Stimulated activated CD8-positive, alpha-beta memory T cell treated with anti-CD3 and anti-CD28 coated beads, Interleukin-12 subunit alpha, Interleukin-12 subunit beta, amount 100 ng/mL, for 1 hour (primary cell): ENCODE results near the gene GMDS.
"Not testable (repeated sequence)": the region's sequence is repeated elsewhere in the genome, so short reads cannot be mapped to it uniquely, and the experiment has no call there.

Source experiments
- DNase-seq: peaks from one replicate; pipeline ENCODE4 v3.0.0-alpha.2; 2020; ENCODE audit warnings: low read depth

Gene GMDS

DNA sequence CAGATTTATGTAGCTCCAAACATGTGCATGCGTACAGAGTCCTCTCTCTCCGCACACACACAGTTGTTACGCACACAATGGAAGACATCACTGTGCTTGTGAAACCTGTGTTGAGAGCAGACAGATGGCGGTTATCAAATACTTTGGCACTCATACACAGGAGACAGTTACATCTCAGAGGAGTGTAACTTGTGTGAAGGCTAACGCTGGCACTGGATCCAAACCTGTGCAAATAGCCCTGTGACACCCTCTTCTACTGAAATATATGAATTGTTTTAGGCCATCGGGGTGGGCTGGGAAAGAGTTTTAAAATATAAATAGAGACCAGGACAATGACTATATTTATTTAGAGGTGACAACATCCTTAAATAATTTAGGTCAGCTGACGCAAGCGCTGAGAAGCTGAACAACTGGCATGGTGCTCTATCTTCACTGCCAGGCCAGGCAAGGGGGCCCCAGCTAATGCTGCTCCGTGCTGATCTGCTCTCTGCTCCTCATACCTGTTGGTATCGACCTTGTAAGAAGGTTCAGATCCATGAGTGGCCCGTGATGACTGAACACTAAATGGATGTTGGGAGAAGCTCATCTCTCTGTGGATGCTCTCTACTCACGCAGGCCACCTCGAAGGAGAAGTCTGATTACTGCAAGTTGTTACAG is 566.2 kb downstream of the GMDS start:
- no peak for DNase-seq

DNA sequence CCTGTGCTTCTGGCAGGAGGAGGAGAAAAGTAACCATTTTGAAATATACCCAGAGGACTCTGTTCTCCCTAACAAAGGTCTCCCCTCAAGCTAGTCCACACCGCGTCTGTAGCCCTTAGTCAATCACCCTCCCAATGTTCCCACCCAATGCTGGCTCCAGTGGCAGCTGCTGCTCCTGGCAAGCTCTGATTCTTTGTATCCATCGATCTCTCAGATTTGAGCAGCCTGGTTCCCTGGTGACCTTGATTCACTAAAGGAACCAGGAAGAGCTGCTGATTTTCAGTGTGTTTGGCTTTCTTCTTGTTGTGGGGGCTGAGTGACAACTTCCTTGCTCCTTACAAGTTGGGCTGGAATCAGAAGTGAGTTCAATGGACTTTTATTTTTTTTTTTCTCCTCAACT is 567.2 kb downstream of the GMDS start:
- DNase-seq = no peak

DNA sequence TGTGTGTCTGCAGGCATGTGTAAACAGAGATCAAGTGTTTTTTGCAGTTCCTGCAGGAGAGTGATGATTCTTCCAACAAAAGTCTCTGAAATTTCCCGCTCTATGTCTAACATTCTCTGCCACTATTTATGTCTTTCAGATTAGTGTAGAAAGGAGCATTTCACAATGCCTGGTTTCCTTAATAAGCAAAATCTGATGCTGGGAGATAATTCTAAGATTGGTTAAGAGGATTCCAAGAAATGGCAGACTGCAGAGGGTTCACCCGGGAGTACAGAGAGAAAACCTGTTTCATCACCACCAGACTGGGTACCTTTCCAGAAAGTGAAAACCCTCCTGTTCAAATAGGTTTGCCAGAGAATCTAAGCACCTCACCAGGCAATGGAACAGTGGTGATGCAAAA is 573.0 kb downstream of the GMDS start:
- no peak for DNase-seq

DNA sequence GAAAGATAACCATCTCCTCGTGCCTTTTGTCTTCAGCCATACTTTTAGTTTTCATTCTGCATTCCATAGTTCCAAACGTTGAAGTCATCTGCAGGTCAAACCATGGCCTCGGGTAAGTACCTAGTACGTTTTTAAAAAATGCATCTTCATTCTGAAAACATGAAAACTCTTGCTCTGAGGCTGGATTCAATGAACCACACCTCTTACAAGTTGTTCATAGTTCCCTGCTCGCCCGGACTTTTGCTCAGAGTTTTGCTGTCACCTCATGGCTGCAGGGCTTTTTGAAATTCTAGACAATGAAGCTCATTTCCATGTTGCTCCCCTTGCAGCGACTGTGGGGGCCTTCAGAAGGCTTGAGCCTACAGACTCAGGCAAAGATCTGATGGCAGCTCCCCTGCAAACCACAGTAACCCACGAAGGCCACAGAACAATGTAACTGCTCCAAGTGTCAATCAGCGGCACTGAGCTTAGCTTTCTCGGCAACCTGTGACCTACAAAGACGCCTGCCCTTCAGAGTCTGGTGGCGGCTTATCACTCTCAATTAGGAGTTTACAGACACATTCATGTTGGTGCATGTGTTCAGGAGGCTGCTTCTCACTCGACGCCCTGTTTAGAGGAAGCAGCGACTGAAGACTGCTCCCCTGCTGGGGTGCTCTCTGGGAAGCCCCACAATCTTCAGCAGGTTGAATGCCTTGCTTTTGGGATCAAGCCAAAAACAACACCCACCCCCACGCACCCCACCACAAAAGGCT is 574.5 kb downstream of the GMDS start:
- no peak for DNase-seq

DNA sequence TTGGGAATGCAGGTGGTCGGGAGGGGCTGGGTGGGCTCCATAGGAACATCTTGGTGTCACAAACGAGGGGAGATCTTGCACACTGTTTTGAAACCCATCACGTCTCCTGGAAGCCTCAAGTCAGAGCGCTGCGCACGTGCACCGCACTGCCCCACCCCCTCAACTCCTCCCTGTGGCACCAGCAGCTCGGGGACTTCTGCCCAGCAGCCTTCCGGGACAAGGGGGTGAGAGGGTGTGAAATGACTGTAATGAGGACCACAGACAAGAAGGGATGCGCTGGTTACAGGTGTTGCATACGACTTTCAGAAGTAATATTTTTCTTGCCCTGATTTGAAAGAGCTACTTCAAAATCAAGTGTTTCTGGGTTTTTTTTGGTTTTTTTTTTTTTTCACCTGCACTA is 575.4 kb downstream of the GMDS start:
- no peak for DNase-seq

DNA sequence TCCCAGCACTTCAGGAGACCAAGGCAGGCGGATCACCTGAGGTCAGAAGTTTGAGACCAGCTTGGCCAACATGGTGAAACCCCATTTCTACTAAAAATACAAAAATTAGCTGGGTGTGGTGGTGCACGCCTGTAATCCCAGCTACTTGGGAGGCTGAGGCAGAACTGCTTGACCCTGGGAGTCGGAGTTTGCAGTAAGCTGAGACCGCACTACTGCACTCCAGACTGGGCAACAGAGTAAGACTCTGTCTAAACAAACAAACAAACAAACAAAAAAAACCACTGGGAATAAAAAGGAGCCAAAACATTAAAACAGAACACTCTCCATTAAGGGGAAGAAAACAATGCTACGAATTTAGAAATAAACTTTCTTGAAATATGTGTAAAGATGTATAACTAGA is 576.9 kb downstream of the GMDS start:
- DNase-seq = not testable (repeated sequence)

DNA sequence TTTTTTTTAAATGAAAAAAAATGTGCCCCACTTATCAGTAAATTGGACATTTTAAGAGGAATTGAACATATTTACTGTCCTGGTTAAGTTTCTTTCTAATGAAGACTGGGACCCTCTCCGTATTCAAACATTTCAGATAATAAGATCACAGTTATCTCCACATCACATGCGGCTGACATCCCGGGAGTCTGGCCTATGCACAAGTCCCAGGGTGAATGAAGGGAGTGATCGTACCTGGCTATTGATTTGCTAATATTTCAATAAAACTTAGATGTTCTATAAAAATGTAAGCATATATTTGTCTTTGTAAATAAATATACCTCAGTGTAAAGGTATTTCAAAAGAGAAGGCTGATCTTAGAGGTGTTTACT is 577.6 kb downstream of the GMDS start:
- DNase-seq = no peak

DNA sequence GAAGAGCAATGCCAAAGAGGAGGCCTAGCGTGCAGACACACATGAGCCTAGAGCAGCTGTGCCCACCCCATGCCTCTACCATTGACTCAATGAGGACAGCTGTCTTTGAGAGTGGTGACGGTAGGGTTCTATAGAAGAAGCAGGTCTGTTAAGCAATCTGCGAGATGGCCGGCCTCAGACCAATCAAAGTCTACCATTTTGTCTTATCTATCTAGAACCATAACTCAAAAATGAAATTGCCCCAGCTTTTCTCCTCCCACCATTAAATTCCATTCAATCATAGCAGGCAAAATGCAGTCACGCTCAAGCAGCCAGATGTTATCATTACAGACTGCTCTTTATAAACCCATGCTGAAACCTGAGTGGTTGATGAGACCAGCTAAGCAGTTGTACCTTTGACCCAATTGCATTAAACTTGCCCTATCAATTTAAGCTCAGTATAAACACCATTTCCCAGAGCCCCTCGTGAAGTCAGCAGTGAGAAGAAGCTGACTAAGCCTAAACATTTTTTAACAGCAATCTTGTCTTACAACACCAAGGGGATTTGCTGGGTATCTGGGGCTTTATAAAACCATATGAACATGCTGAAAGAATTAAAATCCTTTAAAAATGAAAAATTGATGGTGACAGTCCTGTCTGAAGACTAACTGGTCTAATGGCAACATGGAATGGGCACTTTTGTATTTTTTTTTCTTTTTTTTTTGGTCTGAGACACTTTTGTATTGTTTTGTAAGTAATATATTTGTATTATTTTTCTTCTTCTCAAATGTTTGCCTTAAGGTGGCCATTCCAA is 578.2 kb downstream of the GMDS start:
- no peak for DNase-seq

DNA sequence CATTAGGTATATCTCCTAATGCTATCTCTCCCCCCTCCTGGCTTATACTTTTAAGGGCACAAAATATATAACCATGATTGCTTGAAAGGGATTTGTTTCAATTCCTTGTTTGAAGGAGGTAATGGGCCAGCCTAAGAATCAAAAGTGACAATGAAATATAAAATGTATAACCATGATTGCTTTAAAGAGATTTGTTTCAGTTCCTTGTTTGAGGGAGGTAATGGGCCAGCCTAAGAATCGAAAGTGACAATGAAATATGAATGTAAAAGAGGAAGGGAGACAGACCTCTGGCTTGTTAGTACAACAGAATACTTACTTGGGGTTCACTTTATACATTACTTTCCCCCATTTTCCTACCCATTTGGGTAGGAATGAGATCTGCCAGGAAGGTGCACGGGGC is 580.2 kb downstream of the GMDS start:
- no peak for DNase-seq

DNA sequence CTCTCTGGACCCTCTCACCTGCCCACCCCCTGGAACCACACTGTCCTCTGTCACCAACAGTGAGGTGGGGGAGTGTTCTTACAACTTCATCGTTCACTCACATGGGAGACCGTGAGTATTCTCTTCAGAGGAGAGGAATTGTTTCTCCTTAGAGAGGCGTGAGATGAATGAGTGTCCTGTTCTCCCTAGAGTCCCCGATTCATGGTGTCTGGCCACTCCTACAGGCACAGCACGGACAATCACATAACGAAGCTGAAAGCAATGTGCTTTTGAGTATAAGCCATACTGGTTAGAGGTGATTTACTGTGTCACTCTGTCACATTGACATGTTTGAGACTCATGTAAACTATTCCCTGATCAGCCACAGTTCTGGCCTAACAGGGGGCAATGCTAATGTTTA is 581.1 kb downstream of the GMDS start:
- DNase-seq = no peak

DNA sequence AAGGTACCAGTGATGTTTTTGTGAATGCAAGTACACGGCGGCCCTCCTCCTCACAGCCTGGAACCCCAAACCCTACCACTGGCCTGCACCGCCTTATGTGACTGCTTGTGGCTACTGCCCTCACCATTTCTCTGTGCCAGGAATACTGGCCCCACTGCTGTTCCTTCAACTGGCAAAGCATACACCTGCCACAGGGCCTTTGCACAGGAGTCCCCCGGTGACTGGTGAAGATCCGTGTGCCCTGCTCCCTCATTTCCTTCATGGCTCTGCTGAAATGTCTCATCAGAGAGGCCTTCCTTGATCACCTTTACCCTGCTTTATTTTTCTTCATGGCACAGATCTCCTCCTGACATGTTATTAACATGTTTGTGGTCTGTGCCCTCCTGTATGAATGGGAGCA is 581.9 kb downstream of the GMDS start:
- DNase-seq = no peak

DNA sequence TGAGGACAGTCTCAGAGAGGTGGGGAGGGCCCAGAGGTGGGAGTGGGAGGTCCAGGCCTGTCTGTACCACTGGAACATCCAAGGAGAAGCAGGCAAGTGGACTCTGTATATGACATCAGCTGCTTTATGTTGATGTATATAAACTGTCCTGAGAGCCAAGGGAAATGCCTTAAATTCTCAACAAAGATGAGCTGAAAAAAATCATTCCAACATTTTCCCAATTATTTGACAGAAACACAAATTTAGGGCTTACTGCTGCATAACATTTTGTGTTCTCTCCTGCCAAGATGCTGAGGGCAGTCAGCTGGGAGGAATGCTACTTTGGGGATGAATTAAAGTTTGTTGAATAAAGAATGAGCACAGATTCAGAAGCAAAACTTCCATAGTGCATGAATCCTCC is 582.9 kb downstream of the GMDS start:
- no peak for DNase-seq

DNA sequence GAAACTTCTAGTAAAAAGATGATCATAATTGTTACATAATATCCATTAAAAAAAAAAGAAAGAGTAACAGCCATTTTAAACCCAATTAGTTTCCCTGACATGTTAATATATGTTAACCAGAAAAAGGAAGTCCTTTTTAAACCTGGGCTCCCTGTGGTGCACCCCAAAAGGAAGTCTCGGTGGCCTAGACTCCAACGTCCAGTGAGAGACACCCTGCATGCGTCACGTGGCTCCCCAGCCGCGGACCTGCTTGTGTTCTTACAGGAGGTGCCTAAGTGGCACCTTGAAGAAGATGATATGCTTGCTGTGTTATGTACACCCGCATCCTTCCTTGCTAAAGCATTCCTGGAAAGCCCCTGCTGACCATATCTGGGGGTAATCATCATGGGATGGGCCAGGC is 585.6 kb downstream of the GMDS start:
- DNase-seq = no peak

DNA sequence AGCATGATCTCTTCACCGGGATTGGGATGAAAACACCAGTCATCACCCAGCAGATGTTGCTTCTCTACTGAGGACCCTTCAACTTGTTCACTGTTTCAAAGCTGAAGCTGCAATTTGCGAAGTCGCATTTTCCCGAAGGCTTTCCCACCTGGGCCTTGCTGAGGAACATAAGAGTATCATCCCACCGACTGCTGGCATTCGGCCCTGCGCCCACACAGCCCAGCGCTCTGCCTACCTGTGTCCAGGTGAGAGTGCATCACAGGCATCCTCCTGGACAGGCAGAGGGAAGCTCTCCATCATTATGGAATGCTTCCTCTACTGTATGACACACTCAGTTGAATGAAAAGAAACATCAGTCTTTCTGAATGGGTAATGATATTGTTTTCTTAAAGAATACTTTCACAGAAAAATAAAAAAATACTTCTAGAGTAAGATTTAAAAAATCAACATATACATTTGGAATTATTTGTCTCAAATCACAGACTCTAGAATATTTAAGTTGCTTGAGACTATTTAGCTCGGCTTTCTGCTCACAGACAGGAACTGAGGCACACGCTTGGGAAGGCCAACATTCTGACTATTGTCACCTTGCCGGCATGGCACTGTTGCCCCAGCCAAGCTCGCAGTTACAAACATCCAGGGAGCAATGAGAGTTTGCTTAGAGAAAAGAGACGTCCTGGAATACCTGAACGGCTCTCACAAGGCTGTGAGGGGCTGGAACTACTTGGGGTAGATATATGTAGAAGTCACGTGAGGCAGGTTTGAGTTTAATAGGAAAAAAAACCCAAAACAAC is 587.0 kb downstream of the GMDS start:
- no peak for DNase-seq

DNA sequence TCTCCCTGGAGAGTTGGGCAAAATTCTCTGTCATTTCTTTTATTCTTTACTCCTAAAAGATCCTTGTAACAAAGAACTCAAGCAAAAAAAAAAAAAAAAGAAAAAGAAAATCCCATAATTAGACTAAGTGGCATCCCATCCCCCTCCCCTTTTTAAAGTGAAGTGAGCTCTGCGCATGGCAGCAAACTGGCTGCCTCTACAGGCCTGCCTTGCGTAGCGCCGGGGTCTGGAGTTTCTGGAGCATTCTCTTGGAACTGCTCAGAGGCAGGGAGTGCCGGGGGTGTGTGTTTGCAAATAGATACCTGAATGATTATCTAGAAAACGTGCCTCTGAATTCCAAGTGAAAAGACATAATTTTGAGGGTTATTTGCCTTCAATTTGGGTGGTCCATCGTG is 587.6 kb downstream of the GMDS start:
- no peak for DNase-seq

DNA sequence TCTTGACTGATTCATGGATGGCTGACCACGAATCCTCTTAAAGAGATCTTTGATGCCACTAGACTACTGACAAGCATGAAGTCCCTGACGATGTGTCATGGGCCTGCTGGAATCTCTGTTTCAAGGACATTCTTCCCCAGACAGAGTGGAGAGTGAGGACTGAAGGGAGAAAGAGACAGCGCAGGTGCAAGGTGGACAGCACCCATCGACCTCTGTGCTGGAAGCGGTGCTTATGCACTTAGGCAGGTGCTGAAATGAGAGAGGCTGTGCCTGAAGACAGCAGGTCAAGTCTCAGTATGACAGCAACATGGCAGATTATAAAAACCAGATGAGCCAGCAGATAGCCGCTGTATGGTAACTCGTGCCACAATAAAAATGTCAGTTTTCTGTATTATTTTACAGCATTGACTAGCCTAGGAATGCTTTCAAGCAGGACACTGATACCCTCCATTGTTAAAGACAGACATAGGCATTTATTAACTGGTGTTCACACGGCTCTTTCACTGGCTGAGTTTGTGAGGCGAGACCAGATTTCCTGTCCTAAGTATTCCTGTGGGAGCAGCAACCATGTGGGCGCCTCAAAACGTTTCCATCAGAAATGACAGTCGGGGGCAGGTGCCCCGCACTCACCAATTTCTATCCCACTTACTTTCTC is 588.2 kb downstream of the GMDS start:
- no peak for DNase-seq

DNA sequence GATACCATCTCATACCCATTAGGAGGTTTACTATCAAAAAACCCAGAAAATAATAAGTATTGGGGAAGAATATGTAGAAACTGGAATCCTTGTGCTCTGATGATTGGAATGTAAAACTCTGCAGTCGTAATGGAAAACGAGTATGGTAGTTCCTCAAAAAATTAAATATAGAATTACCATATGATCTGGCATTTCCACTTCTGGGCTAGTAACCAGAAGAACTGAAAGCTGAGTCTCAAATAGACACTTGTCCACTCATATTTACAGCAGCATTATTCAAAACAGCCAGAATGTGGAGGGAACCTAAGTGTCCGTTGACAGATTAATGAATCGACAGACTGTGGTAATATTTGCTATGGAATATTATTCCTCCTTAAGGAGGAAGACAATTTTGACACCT is 591.4 kb downstream of the GMDS start:
- no peak for DNase-seq

DNA sequence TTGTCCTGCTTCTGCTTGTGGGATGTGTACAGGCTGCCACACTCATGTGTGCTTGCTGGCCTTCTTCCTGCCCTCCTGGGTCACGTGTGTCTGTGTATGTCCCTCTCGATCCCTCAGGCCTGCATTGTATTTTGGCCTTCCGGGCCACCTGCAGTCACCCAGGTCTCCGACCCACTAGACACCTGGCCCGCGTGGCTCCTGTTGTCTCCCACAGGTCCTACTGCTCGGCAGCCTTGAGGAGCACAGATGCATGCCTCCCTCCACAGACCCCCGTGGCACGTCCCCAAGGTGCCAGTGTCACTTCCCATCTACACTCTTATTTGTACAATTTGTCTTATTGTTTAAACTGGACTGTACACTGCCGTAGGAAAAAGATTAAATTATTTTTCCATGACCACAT is 592.6 kb downstream of the GMDS start:
- DNase-seq = no peak

DNA sequence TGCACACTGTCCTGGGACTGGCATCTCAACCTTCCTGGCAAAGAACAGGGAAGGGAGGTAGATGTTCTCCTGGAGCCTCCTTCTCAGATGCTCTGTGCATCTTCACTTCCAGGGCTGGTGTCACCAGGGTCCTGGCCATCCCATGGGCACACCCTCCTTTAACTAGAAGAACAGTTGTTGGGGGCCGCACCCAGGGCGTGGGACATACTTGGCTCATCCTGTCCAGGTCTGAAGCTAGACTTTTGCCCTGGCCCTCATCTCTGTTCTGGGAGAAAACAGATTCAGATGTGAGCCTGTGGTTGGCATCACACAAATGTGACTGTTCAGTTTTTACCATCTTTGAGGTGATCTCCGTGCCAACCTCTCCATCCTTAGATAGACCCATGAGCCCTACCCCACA is 594.0 kb downstream of the GMDS start:
- DNase-seq = no peak

DNA sequence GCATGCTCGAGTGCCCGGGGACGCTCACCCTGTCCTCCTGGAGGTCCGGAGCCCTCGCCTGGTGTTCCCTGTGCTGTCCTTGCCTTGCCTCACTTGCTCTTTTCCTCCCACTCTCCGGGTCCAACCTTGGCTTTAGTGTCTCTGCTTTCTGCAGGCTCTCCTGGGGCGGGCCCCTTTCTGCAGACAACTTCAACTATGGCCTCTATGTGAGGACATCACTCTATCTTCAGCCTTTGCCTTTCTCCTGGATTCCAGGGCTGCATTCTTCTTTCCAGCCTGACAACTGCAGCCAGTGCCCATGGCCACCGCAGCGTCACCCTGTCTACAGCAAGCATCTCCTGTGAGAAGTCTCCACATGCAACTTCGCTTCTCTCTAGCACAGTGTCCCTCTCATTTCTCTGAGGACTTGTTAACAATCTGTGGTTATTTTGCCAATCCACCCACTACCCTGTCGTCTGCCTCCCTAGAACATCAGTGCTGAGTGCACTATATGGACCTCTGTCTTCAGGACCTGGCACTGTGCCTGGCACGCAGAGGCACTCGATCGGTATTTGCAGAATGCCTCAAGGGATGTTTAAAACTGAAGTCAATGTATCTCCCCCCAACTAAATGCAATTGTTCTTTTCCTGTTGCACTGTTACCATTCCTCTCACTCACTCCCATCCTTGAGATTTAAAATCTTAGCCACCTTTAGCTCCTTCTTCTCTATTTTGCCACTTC is 599.8 kb downstream of the GMDS start:
- no peak for DNase-seq

DNA sequence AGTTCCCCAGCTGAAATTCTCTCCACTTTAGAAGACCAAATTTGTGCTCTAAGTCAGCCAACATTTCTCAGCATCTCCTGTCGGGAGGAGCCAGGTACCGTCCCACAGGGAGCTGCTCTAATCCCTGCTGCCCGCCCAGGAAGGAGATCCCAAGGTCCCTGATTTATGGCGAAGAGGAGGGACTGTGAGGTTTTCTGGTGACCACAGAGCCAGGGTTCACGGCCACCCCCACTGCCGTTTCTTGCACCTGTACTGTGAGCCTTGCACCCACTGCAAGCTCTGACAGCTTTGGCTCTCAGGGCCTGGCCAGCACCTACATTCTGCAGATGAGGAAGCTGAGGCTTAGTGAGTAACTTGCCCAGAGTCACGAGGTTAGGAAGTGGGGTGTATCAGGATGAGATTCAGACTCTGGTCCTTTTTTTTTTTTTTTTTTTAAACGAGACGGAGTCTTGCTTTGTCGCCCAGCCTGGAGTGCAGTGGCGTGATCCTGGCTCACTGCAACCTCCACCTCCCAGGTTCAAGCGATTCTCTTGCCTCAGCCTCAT is 600.8 kb downstream of the GMDS start:
- no peak for DNase-seq
